GM12878 (cell line): ENCODE data around the gene NOS1AP. TPM values are rescaled to one million over a fixed set of nuclear protein-coding genes. Genes with fewer than 3 reads are reported as not detected.

Experiments
- ATAC-seq: fragments of 200-7000 bp; cut with Tn5 transposase; 3 replicates; pipeline ENCODE4 v1.9.1; 2020; ENCODE audit warnings: mild to moderate bottlenecking, moderate library complexity
- BruUV-seq: library from RNA; stranded (reverse); fragments of 400-500 nt; replicated peaks from 2 replicates; lab custom pipeline; 2021; lab: Mats Ljungman, UMichigan
- CTCF ChIA-PET: fragments of 300-600 bp; sonication (Branson Sonifier 250); formaldehyde crosslinking; extraction: SDS; loops from one replicate; lab custom pipeline; 2021; ENCODE audit warnings: inconsistent platforms; lab: Yijun Ruan, JAX
- POLR2A ChIA-PET: fragments of 350-600 bp; formaldehyde crosslinking; extraction: SDS; loops from one replicate; lab custom pipeline; 2021; ENCODE audit warnings: inconsistent platforms; lab: Charles Lee
- RAD21 ChIA-PET: fragments of 300-600 bp; sonication (Branson Sonifier 250); formaldehyde crosslinking; loops from one replicate; lab custom pipeline; 2023; ENCODE audit warnings: antibody characterized with exemption; ENCODE audit not compliant: unreplicated experiment; lab: Charles Lee
- SMC1A ChIA-PET: fragments of 300-600 bp; sonication (Branson Sonifier 250); formaldehyde crosslinking; loops from one replicate; lab custom pipeline; 2023; ENCODE audit not compliant: unreplicated experiment, uncharacterized antibody; lab: Charles Lee
- DNase-seq: peaks from one replicate; pipeline ENCODE4 v3.0.0-alpha.2; 2011; ENCODE audit warnings: low read depth, low spot score
- FAIRE-seq: peaks from 3 replicates; lab custom pipeline; 2011; peaks lifted over from hg19 to GRCh38; lab: Jason Lieb, UNC
- H2AFZ ChIP-seq: 2 replicates; pipeline ENCODE4 v1.6.0; 2011; ENCODE audit warnings: low read depth, low read length, control low read depth; ENCODE audit not compliant: control insufficient read depth
- H3K27ac ChIP-seq: 2 replicates; pipeline ENCODE4 v1.5.1; 2011; ENCODE audit warnings: control low read depth; ENCODE audit not compliant: control insufficient read depth, insufficient read depth
- H3K27me3 ChIP-seq, 2 experiments: replicated peaks in 1 of 2; 2 replicates each; pipeline versions ENCODE4 v1.6.0 to v1.6.1; 2011; ENCODE audit warnings: low read length in 1 of 2; ENCODE audit not compliant: control insufficient read depth in 2 of 2, insufficient read depth in 2 of 2
- H3K36me3 ChIP-seq, 2 experiments: 2 replicates each; pipeline ENCODE4 v1.5.1; 2011; ENCODE audit warnings: low read length in 1 of 2; ENCODE audit not compliant: control insufficient read depth in 2 of 2, insufficient read depth in 2 of 2
- H3K4me1 ChIP-seq: 2 replicates; pipeline ENCODE4 v1.6.1; 2011; ENCODE audit warnings: mild to moderate bottlenecking, low read length, moderate library complexity, mixed read lengths; ENCODE audit not compliant: control insufficient read depth, insufficient read depth
- H3K4me2 ChIP-seq: 2 replicates; pipeline ENCODE4 v1.6.0; 2011; ENCODE audit warnings: control low read depth; ENCODE audit not compliant: control insufficient read depth, insufficient read depth
- H3K4me3 ChIP-seq: fragments of 200-600 bp; sonication (generic); 2 replicates; pipeline ENCODE4 v1.5.1; 2016
- H3K79me2 ChIP-seq: 2 replicates; pipeline ENCODE4 v1.6.0; 2011; ENCODE audit warnings: low read length; ENCODE audit not compliant: control insufficient read depth, insufficient read depth
- H3K9ac ChIP-seq: 2 replicates; pipeline ENCODE4 v1.8.0; 2011; ENCODE audit warnings: low read length, control low read depth, mixed read lengths; ENCODE audit not compliant: control insufficient read depth, insufficient read depth
- H3K9me3 ChIP-seq: replicated peaks from 3 replicates; pipeline ENCODE4 v1.5.1; 2011; ENCODE audit warnings: mild to moderate bottlenecking, low read length; ENCODE audit not compliant: control insufficient read depth, insufficient read depth
- H4K20me1 ChIP-seq: 2 replicates; pipeline ENCODE4 v1.6.0; 2011; ENCODE audit not compliant: control insufficient read depth, insufficient read depth
- BCL11A ChIP-seq: IDR thresholded peaks from 2 replicates; pipeline ENCODE4 v1.6.1; 2011; ENCODE audit warnings: low read depth, low read length
- CHD2 ChIP-seq: IDR thresholded peaks from 2 replicates; pipeline ENCODE4 v1.6.1; 2011; ENCODE audit warnings: low read depth, low read length, improper control_type of control experiment, borderline replicate concordance
- ETV6 ChIP-seq, 2 experiments: fragments of 450-650 bp in 1 of 2; IDR thresholded peaks in 1 of 2; conservative IDR thresholded peaks in 1 of 2; 2 replicates each; pipeline ENCODE4 v1.6.1; 2014; ENCODE audit warnings: antibody characterized with exemption in 1 of 2, borderline replicate concordance in 1 of 2, low read depth in 1 of 2, mild to moderate bottlenecking in 1 of 2, moderate library complexity in 1 of 2
- FOXM1 ChIP-seq: IDR thresholded peaks from 2 replicates; pipeline ENCODE4 v1.6.1; 2012; ENCODE audit warnings: low read depth, mild to moderate bottlenecking, inconsistent platforms, low read length, moderate library complexity
- PKNOX1 ChIP-seq: fragments of 450-650 bp; IDR thresholded peaks from 2 replicates; pipeline ENCODE4 v1.6.1; 2016; ENCODE audit warnings: mild to moderate bottlenecking
- WGBS: methylation state at CpG from one replicate; pipeline ENCODE4 v1.1.6; 2016; ENCODE audit warnings: low lambda C conversion rate; ENCODE audit not compliant: insufficient replicate concordance, insufficient coverage; ENCODE audit errors: missing lambda C conversion rate; 5-methylcytosine and 5-hydroxymethylcytosine counted together
- in situ Hi-C: fragments of 300-500 bp; cut with MboI; formaldehyde crosslinking; loops from 9 replicates; pipeline ENCODE4 v1.14.3; 2018; ENCODE audit warnings: mixed read lengths
- intact Hi-C: fragments of 100-400 bp; cut with micrococcal nuclease; formaldehyde crosslinking; loops from one replicate; pipeline ENCODE4 v1.14.2; 2022; ENCODE audit not compliant: unreplicated experiment
- polyA plus RNA-seq, 11 experiments: library from polyadenylated mRNA; depleted of rRNA in 4 of 11; unstranded in 6 of 11; stranded (reverse) in 5 of 11; fragments of >200 nt; fragmentation: Nextera tagmentation in 4 of 11; fragmentation: Illumina TruSeq in 1 of 11; extraction: Ambion mirVana in 4 of 11; extraction: Trizol in 1 of 11; gene quantifications; 1 replicate in 1 of 11; 2 replicates in 10 of 11; pipeline versions ENCODE4 v1.2.1 to v1.2.3, GENCODE V29; 2011 to 2016; ENCODE audit warnings: inconsistent platforms in 2 of 11, missing spikeins in 2 of 11, low read depth in 1 of 11
- total RNA-seq, 4 experiments: library from RNA; depleted of rRNA in 3 of 4; stranded (reverse); fragments of >200 nt in 3 of 4; fragmentation: Illumina TruSeq in 1 of 4; extraction: Trizol in 1 of 4; gene quantifications; 2 replicates each; pipeline versions ENCODE4 v1.2.1 to v1.2.3, GENCODE V29; 2013 to 2021
- TF ChIP-seq, protein P1 (sequence below): IDR thresholded peaks from 2 replicates; pipeline ENCODE4 v1.6.1; 2012; ENCODE audit warnings: improper control_type of control experiment, low read depth, low read length; ENCODE audit not compliant: insufficient replicate concordance

Gene NOS1AP
- total and polyA plus RNA-seq, 10 of the 15 experiments (the other 5 are each of a cell fraction or from before 2014, with no cell fraction given), result 0.03 to 0.15 TPM; not detected in 8

DNA sequence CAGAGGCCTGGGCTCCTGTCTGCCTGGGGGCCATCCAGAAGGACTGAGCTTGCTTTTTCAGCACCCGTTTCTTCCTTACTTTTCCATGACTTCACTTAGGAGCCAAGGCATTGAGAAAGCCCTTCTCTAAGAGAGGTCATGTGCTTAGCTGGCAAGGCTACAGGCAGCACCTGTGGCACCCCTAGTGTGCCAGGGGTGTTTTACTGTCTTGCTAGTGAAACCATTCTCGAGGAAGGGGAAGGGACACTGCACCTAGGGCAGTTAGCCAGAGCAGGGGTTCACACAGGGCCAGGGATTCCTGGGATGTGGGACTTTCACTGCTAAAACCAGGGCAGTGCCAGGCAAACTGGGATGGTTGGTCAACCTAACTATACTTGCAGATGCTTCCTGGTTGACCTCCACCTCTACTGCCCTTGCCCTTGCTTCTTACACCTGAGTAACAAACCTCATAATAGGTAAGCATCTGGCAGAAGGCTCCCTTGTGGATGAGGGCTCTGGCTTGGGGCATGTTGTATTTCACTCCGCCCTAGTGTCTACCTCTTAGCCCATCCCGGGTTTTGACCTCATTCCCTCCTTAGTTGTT is 69.2 kb downstream of the NOS1AP start (continued):
- TF ChIP-seq FOXM1 (no peak), BCL11A (no peak), CHD2 (no peak)

DNA sequence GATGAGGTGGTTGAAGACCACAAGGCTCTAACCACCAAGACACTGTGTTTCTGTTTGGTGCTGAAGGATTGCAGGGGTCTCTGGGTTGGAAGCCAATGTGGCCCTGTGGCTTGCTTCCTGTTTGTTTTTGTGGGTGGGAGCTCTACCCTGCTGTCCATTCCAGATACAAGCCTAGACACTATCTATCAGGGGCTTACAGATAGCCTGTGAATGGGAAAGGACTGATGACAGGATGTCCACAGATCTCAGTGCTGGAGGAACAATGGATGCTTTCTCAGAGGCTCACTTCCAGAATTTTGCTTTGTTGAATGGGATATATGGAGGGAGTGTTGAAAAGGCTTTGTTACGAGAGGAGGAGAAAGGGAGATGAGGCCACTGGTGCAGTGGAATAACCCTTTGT is 69.7 kb downstream of the NOS1AP start:
- ATAC-seq (no peak), DNase-seq (no peak), FAIRE-seq (no peak)
- in situ Hi-C loops, result no loop called here
- Histone ChIP-seq H3K36me3 (no peaks in the 10 kb centered on the region), H3K27ac (no peak overlapping the region), H3K79me2 (no peaks in the 10 kb centered on the region), H3K4me1 (no peaks in the 10 kb centered on the region), H3K4me3 (no peak overlapping the region), H3K27me3 (peaks cover 0 to 2% of the 10 kb centered on the region in 2 experiments; a peak in 1 of 4 replicates), H2AFZ (no peak overlapping the region), H3K9ac (no peak overlapping the region), H4K20me1 (no peaks in the 10 kb centered on the region), H3K9me3 (no peaks in the 10 kb centered on the region), H3K4me2 (no peak overlapping the region)
- TF ChIP-seq PKNOX1 (no peak), ETV6 (conservative IDR thresholded peaks at IDR 0.05 in 1 of 2, IDR thresholded peaks at IDR 0.05 in 1 of 2; ENCODE audit: borderline replicate concordance in 1 of 2, low read depth in 1 of 2) (no peak)
- TF ChIP-seq, protein P1, sequence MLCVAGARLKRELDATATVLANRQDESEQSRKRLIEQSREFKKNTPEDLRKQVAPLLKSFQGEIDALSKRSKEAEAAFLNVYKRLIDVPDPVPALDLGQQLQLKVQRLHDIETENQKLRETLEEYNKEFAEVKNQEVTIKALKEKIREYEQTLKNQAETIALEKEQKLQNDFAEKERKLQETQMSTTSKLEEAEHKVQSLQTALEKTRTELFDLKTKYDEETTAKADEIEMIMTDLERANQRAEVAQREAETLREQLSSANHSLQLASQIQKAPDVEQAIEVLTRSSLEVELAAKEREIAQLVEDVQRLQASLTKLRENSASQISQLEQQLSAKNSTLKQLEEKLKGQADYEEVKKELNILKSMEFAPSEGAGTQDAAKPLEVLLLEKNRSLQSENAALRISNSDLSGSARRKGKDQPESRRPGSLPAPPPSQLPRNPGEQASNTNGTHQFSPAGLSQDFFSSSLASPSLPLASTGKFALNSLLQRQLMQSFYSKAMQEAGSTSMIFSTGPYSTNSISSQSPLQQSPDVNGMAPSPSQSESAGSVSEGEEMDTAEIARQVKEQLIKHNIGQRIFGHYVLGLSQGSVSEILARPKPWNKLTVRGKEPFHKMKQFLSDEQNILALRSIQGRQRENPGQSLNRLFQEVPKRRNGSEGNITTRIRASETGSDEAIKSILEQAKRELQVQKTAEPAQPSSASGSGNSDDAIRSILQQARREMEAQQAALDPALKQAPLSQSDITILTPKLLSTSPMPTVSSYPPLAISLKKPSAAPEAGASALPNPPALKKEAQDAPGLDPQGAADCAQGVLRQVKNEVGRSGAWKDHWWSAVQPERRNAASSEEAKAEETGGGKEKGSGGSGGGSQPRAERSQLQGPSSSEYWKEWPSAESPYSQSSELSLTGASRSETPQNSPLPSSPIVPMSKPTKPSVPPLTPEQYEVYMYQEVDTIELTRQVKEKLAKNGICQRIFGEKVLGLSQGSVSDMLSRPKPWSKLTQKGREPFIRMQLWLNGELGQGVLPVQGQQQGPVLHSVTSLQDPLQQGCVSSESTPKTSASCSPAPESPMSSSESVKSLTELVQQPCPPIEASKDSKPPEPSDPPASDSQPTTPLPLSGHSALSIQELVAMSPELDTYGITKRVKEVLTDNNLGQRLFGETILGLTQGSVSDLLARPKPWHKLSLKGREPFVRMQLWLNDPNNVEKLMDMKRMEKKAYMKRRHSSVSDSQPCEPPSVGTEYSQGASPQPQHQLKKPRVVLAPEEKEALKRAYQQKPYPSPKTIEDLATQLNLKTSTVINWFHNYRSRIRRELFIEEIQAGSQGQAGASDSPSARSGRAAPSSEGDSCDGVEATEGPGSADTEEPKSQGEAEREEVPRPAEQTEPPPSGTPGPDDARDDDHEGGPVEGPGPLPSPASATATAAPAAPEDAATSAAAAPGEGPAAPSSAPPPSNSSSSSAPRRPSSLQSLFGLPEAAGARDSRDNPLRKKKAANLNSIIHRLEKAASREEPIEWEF, result no peak
- SMC1A ChIA-PET, result no interaction called here
- 8% methylated on average over 1 of the region's 1 CpG for WGBS
- CTCF ChIA-PET, result interaction anchor here (0.7 kb wide), 1 partner anchor 543 kb away, joined by 3 read pairs; no protein-coding TSS in a partner anchor
- POLR2A ChIA-PET, result no interaction called here
- RAD21 ChIA-PET, result no interaction called here
- intact Hi-C loops, result no loop called here
- no TSS peak for BruUV-seq
